A549 treated with AZD9567 at 1 μM for 4 hours (cell line): ENCODE results near the gene THSD4. TPM values are rescaled to one million over a fixed set of nuclear protein-coding genes. Genes with fewer than 3 reads are reported as not detected.

Source experiments
- total RNA-seq: library from RNA; stranded (reverse); fragments of 200-300 nt; extraction: Qiagen RNA extraction; gene quantifications from 5 replicates; pipeline ENCODE4 v1.2.3, GENCODE V29; 2022; ENCODE audit not compliant: insufficient read depth

THSD4 gene
- total RNA-seq = 20.5 to 24.6 TPM (median 24.4 TPM) in 5 replicates

GRCh38 chr15:71114887-71115566 lies at the start of gene THSD4:
Gene THSD4, plus strand, starts transcription at chr15:71115471.

GRCh38 chr15:71810256-71811035 lies 695.2 kb downstream of the THSD4 start, which contains the start of gene NR2E3:
Gene NR2E3, plus strand, starts transcription at chr15:71810554. Its CDS starts 190 bp downstream, at chr15:71810744.

Other genes with a start within 250 kb of the THSD4 start
- gene THAP10, start 223.0 kb upstream of the THSD4 start, total RNA-seq = 4.7 to 8.2 TPM (median 6.2 TPM) in 5 replicates
- gene LRRC49, start 222.6 kb upstream of the THSD4 start, total RNA-seq = 3.0 to 6.0 TPM (median 3.7 TPM) in 5 replicates